ENCODE data around the gene GRPEL1. TPM values are rescaled to one million over a fixed set of nuclear protein-coding genes. Genes with fewer than 3 reads are reported as not detected.

The GRPEL1 gene
- total and polyA plus RNA-seq, 2 of the 4 experiments (the other 2 are of a cell fraction) = 33.0 to 33.9 TPM

GRCh38 chr4:7013175-7013574, 54.7 kb downstream of the GRPEL1 start:
- no peak overlapping the region for H4K8ac ChIP-seq (ENCODE audit: low read depth in 2 of 2, low read length in 2 of 2)
- no peak overlapping the region for H3K14ac ChIP-seq (replicated peaks; ENCODE audit: low read depth, low read length)
- H3K4ac ChIP-seq (ENCODE audit: low read depth, low read length) = no peak overlapping the region
- no peak overlapping the region for H2BK120ac ChIP-seq (ENCODE audit: low read depth, low read length)
- intact Hi-C loops (cut with micrococcal nuclease) = no loop called here
- H2BK20ac ChIP-seq (ENCODE audit: low read depth, low read length) = no peak overlapping the region
- in situ Hi-C loops (cut with MboI; ENCODE audit: low sequenced_read_pairs) = no loop called here
- H4K5ac ChIP-seq (ENCODE audit: low read depth, low read length) = no peak overlapping the region
- peaks cover 13% of the 10 kb centered on the region; the same call in 1 of the 2 replicates for H3K9me1 ChIP-seq (ENCODE audit: insufficient read depth, low read length)
- no peaks in the 10 kb centered on the region for H3K9me3 ChIP-seq (ENCODE audit: control insufficient read depth, insufficient read depth, low read length)
- H2AK5ac ChIP-seq (ENCODE audit: low read depth, low read length) = no peak overlapping the region
- no peaks in the 10 kb centered on the region for H3K4me1 ChIP-seq (ENCODE audit: control insufficient read depth, insufficient read depth, low read length)
- no peak overlapping the region for H4K91ac ChIP-seq (ENCODE audit: insufficient read depth, low read depth, low read length)
- no peak overlapping the region for H3K4me2 ChIP-seq (ENCODE audit: low read depth, low read length)
- H2BK15ac ChIP-seq (ENCODE audit: low read depth, low read length) = no peak overlapping the region
- H3K4me3 ChIP-seq (ENCODE audit: insufficient read depth, low read depth, low read length) = no peak overlapping the region
- ChIA-PET POLR2A (ENCODE audit: unreplicated experiment) (no interaction called here), CTCF (no interaction called here)
- peaks cover 59% of the 10 kb centered on the region for H3K36me3 ChIP-seq (ENCODE audit: control insufficient read depth, insufficient read depth, low read length)
- H2BK5ac ChIP-seq (ENCODE audit: low read depth, low read length, poor library complexity, severe bottlenecking) = no peak overlapping the region
- ATAC-seq (ENCODE audit: low read depth) = no peak
- no peak for DNase-seq
- no peaks in the 10 kb centered on the region for H3K27me3 ChIP-seq (ENCODE audit: control insufficient read depth, insufficient read depth, low read length)
- H3K23ac ChIP-seq (ENCODE audit: low read depth, low read length) = no peak overlapping the region
- no peaks in the 10 kb centered on the region for H4K20me1 ChIP-seq (ENCODE audit: insufficient read depth, low read length)
- no peak overlapping the region for H2AFZ ChIP-seq (replicated peaks; ENCODE audit: low read length, poor library complexity)
- no TSS peak for BruUV-seq (replicated peaks)
- dilution Hi-C loops (cut with HindIII; ENCODE audit: low sequenced_read_pairs, unreplicated experiment) = no loop called here
- TF ChIP-seq CTCF (conservative IDR thresholded peaks at IDR 0.05; ENCODE audit: low read depth, low read length) (no peak), MAZ (IDR thresholded peaks at IDR 0.05; ENCODE audit: borderline replicate concordance, low read depth, low read length) (no peak), CEBPB (IDR thresholded peaks at IDR 0.05; ENCODE audit: low read depth, low read length) (no peak), NFE2L2 (IDR thresholded peaks at IDR 0.05; ENCODE audit: low read depth, low read length) (no peak), BHLHE40 (IDR thresholded peaks at IDR 0.05; ENCODE audit: low read depth, low read length) (no peak), RFX5 (IDR thresholded peaks at IDR 0.05; ENCODE audit: low read depth, low read length) (no peak), ELK1 (IDR thresholded peaks at IDR 0.05; ENCODE audit: borderline replicate concordance, low read depth, low read length) (no peak), MAFK (IDR thresholded peaks at IDR 0.05; ENCODE audit: low read depth, low read length) (no peak), MXI1 (IDR thresholded peaks at IDR 0.05; ENCODE audit: borderline replicate concordance, low read depth, low read length) (no peak), SMC3 (IDR thresholded peaks at IDR 0.05; ENCODE audit: low read depth, low read length) (no peak)
- no peak overlapping the region for H3K18ac ChIP-seq (ENCODE audit: low read depth, low read length)
- H3K27ac ChIP-seq (ENCODE audit: insufficient read depth, low read length) = no peak overlapping the region
- H3K56ac ChIP-seq (ENCODE audit: extremely low read depth, insufficient read depth, low read length) = no peak overlapping the region
- H3K79me1 ChIP-seq (ENCODE audit: low read depth in 1 of 2, low read length in 2 of 2) = peaks cover 14 to 29% of the 10 kb centered on the region in 2 experiments
- no peak overlapping the region for H3K9ac ChIP-seq (ENCODE audit: low read depth, low read length)
- WGBS, 2 experiments (ENCODE audit: extremely low coverage in 2 of 2, insufficient read length in 1 of 2) = 99% methylated on average over 8 of the region's 11 CpGs; no CpG with 5 or more reads in 1 of the 2 experiments
- H2AK9ac ChIP-seq (replicated peaks; ENCODE audit: low read depth, low read length, poor library complexity) = no peak overlapping the region

Measured in IMR-90 (cell line).